Keratinocyte (primary cell): ENCODE measurements around the gene MGRN1. TPM values are rescaled to one million over a fixed set of nuclear protein-coding genes. Genes with fewer than 3 reads are reported as not detected.

Experiments used
- DNase-seq: peaks from one replicate; pipeline ENCODE4 v3.0.0-alpha.2; 2011; ENCODE audit warnings: low read depth, missing footprints, low spot score
- FAIRE-seq: peaks from 2 replicates; lab custom pipeline; 2011; peaks lifted over from hg19 to GRCh38; lab: Jason Lieb, UNC
- H2AFZ ChIP-seq: 2 replicates; pipeline ENCODE4 v1.6.0; 2012; ENCODE audit warnings: low read length, control low read depth, inconsistent platforms; ENCODE audit not compliant: control insufficient read depth
- H3K27ac ChIP-seq: 2 replicates; pipeline ENCODE4 v1.5.1; 2011; ENCODE audit warnings: low read length; ENCODE audit not compliant: control insufficient read depth, insufficient read depth
- H3K27me3 ChIP-seq: 3 replicates; pipeline ENCODE4 v1.6.0; 2011; ENCODE audit warnings: low read length; ENCODE audit not compliant: control insufficient read depth, insufficient read depth; ENCODE audit errors: extremely low read depth
- H3K36me3 ChIP-seq, 2 experiments: 2 replicates in 1 of 2; 3 replicates in 1 of 2; pipeline ENCODE4 v1.5.1; 2011; ENCODE audit warnings: low read length in 2 of 2, mild to moderate bottlenecking in 1 of 2; ENCODE audit not compliant: control insufficient read depth in 2 of 2, insufficient read depth in 2 of 2; ENCODE audit errors: extremely low read depth in 1 of 2
- H3K4me1 ChIP-seq: 3 replicates; pipeline ENCODE4 v1.5.1; 2011; ENCODE audit warnings: low read length; ENCODE audit not compliant: control insufficient read depth, insufficient read depth; ENCODE audit errors: extremely low read depth
- H3K4me2 ChIP-seq: 3 replicates; pipeline ENCODE4 v1.6.0; 2011; ENCODE audit warnings: low read depth, low read length; ENCODE audit not compliant: control insufficient read depth, insufficient read depth; ENCODE audit errors: extremely low read depth
- H3K4me3 ChIP-seq, 3 experiments: fragments of 200-600 bp in 1 of 3; sonication (generic) in 1 of 3; 2 replicates in 2 of 3; 3 replicates in 1 of 3; pipeline ENCODE4 v1.5.1; 2011 to 2016; ENCODE audit warnings: low read length in 3 of 3, mild to moderate bottlenecking in 3 of 3, control low read depth in 2 of 3, inconsistent platforms in 1 of 3, low read depth in 1 of 3, mixed read lengths in 1 of 3, mixed run types in 1 of 3, moderate library complexity in 1 of 3; ENCODE audit not compliant: control insufficient read depth in 2 of 3, insufficient read depth in 2 of 3; ENCODE audit errors: extremely low read depth in 1 of 3
- H3K79me2 ChIP-seq: 2 replicates; pipeline ENCODE4 v1.6.0; 2012; ENCODE audit warnings: low read length; ENCODE audit not compliant: control insufficient read depth, insufficient read depth
- H3K9ac ChIP-seq: 3 replicates; pipeline ENCODE4 v1.6.0; 2011; ENCODE audit warnings: low read length; ENCODE audit not compliant: control insufficient read depth, insufficient read depth; ENCODE audit errors: extremely low read depth
- H3K9me1 ChIP-seq: 3 replicates; pipeline ENCODE4 v1.6.0; 2011; ENCODE audit warnings: low read length; ENCODE audit not compliant: control insufficient read depth, insufficient read depth; ENCODE audit errors: extremely low read depth
- H3K9me3 ChIP-seq: 2 replicates; pipeline ENCODE4 v1.5.1; 2012; ENCODE audit warnings: low read depth, low read length; ENCODE audit not compliant: control insufficient read depth
- H4K20me1 ChIP-seq: 3 replicates; pipeline ENCODE4 v1.6.0; 2011; ENCODE audit warnings: low read length; ENCODE audit not compliant: control insufficient read depth, insufficient read depth; ENCODE audit errors: extremely low read depth
- CTCF ChIP-seq, 3 experiments: IDR thresholded peaks in 1 of 3; conservative IDR thresholded peaks in 1 of 3; optimal IDR thresholded peaks in 1 of 3; 2 replicates in 2 of 3; 3 replicates in 1 of 3; pipeline versions ENCODE3 to v1.5.1; 2011; ENCODE audit warnings: low read length in 3 of 3, mild to moderate bottlenecking in 3 of 3, moderate library complexity in 2 of 3, control low read depth in 1 of 3, inconsistent platforms in 1 of 3; ENCODE audit not compliant: insufficient read depth in 2 of 3; ENCODE audit errors: extremely low read depth in 1 of 3
- EZH2 ChIP-seq: IDR thresholded peaks from one replicate; pipeline ENCODE4 v1.6.1; 2012; ENCODE audit warnings: inconsistent platforms, mild to moderate bottlenecking, low read length, moderate library complexity
- dilution Hi-C: fragments of 300-500 bp; cut with MboI; formaldehyde crosslinking; loops from one replicate; pipeline ENCODE4 v1.7.0; 2020; ENCODE audit warnings: low sequenced_read_pairs; ENCODE audit not compliant: extremely low pct_ligation_motif_present
- polyA plus RNA-seq, 5 experiments: library from polyadenylated mRNA; depleted of rRNA in 3 of 5; stranded (reverse) in 3 of 5; stranded (forward) in 1 of 5; unstranded in 1 of 5; fragments of >200 nt; gene quantifications; 1 replicate in 1 of 5; 2 replicates in 3 of 5; 3 replicates in 1 of 5; pipeline versions ENCODE4 v1.2.1 to v1.2.3, GENCODE V29; 2011 to 2012; ENCODE audit warnings: missing spikeins in 2 of 5, low read depth in 1 of 5, low replicate concordance in 1 of 5

MGRN1 gene
- polyA plus RNA-seq, 1 donor (not counting 4 experiments of a cell fraction or from before 2014, with no cell fraction given): 1.9 TPM

- no peaks in the 10 kb centered on the region for H4K20me1 ChIP-seq
- DNase-seq (no peak), FAIRE-seq (no peak)
- no peak overlapping the region for H3K4me2 ChIP-seq
- H3K4me3 ChIP-seq: no peak overlapping the region
- no peaks in the 10 kb centered on the region for H3K9me1 ChIP-seq
- H3K9ac ChIP-seq: no peak overlapping the region
- dilution Hi-C loops: no loop called here
- H2AFZ ChIP-seq: no peak overlapping the region
- H3K4me1 ChIP-seq: peaks cover 14% of the 10 kb centered on the region
- no peaks in the 10 kb centered on the region for H3K36me3 ChIP-seq
- H3K79me2 ChIP-seq: no peaks in the 10 kb centered on the region
- TF ChIP-seq CTCF (optimal IDR thresholded peaks at IDR 0.05 in 1 of 3, IDR thresholded peaks at IDR 0.05 in 1 of 3, conservative IDR thresholded peaks at IDR 0.05 in 1 of 3; ENCODE audit: extremely low read depth in 1 of 3, insufficient read depth in 2 of 3, low read length in 3 of 3): no peak
- no peak for TF ChIP-seq EZH2
- H3K27ac ChIP-seq: no peak overlapping the region
- no peaks in the 10 kb centered on the region for H3K9me3 ChIP-seq
- peaks cover 14% of the 10 kb centered on the region for H3K27me3 ChIP-seq
Observed at GRCh38 chr16:4599037-4599436, 25.6 kb upstream of the MGRN1 start.

- no peak for DNase-seq
- Histone ChIP-seq H3K9me1 (no peaks in the 10 kb centered on the region), H2AFZ (no peak overlapping the region), H4K20me1 (no peaks in the 10 kb centered on the region), H3K36me3 (no peaks in the 10 kb centered on the region), H3K9ac (no peak overlapping the region), H3K4me2 (no peak overlapping the region), H3K27ac (no peak overlapping the region), H3K27me3 (peaks cover 14% of the 10 kb centered on the region), H3K4me3 (no peak overlapping the region), H3K4me1 (peaks cover 14% of the 10 kb centered on the region), H3K79me2 (no peaks in the 10 kb centered on the region), H3K9me3 (no peaks in the 10 kb centered on the region)
- FAIRE-seq: no peak
- TF ChIP-seq EZH2 (no peak), CTCF (optimal IDR thresholded peaks at IDR 0.05 in 1 of 3, IDR thresholded peaks at IDR 0.05 in 1 of 3, conservative IDR thresholded peaks at IDR 0.05 in 1 of 3; ENCODE audit: extremely low read depth in 1 of 3, insufficient read depth in 2 of 3, low read length in 3 of 3) (no peak)
- dilution Hi-C loops: no loop called here
Observed at GRCh38 chr16:4599545-4599944, 25.1 kb upstream of the MGRN1 start.
